Measurements from ENCODE around the gene TC2N.

The TC2N gene

GRCh38 chr14:91860238-91860637 is 7.1 kb downstream of the TC2N start:
- ATAC-seq, result no peak
- TF ChIP-seq ISL1 (CRISPR knock-in tag; IDR thresholded peaks at IDR 0.05), result no peak
- TF ChIP-seq GLIS3 (CRISPR knock-in tag; IDR thresholded peaks at IDR 0.05), result no peak
- no peak for TF ChIP-seq SNAI2 (CRISPR knock-in tag; IDR thresholded peaks at IDR 0.05)
- TF ChIP-seq BACH2 (CRISPR knock-in tag; IDR thresholded peaks at IDR 0.05; ENCODE audit: borderline replicate concordance), result no peak
- TF ChIP-seq ZFP30 (CRISPR knock-in tag; IDR thresholded peaks at IDR 0.05), result no peak
- no peak for TF ChIP-seq TSHZ2 (CRISPR knock-in tag; IDR thresholded peaks at IDR 0.05)
- TF ChIP-seq OSR1 (CRISPR knock-in tag; IDR thresholded peaks at IDR 0.05), result no peak
- no peak for TF ChIP-seq POU6F1 (CRISPR knock-in tag; IDR thresholded peaks at IDR 0.05; ENCODE audit: borderline replicate concordance, low read depth)
- TF ChIP-seq RARB (CRISPR knock-in tag; IDR thresholded peaks at IDR 0.05), result no peak
- TF ChIP-seq CSRNP3 (CRISPR knock-in tag; IDR thresholded peaks at IDR 0.05), result no peak

- TF ChIP-seq CREB5 (CRISPR knock-in tag; IDR thresholded peaks at IDR 0.05; ENCODE audit: low read depth) (no peak), TCF4 (CRISPR knock-in tag; IDR thresholded peaks at IDR 0.05; ENCODE audit: borderline replicate concordance) (no peak), ZFP3 (CRISPR knock-in tag; IDR thresholded peaks at IDR 0.05) (no peak), CSRNP3 (CRISPR knock-in tag; IDR thresholded peaks at IDR 0.05) (no peak), PATZ1 (CRISPR knock-in tag; IDR thresholded peaks at IDR 0.05; ENCODE audit: borderline replicate concordance) (no peak), CSDC2 (CRISPR knock-in tag; IDR thresholded peaks at IDR 0.05) (no peak), POU6F1 (CRISPR knock-in tag; IDR thresholded peaks at IDR 0.05; ENCODE audit: borderline replicate concordance, low read depth) (no peak), PPARA (CRISPR knock-in tag; IDR thresholded peaks at IDR 0.05; ENCODE audit: borderline replicate concordance) (no peak), ZC3H10 (CRISPR knock-in tag; IDR thresholded peaks at IDR 0.05) (no peak), GLIS3 (CRISPR knock-in tag; IDR thresholded peaks at IDR 0.05) (no peak), ESRRG (CRISPR knock-in tag; IDR thresholded peaks at IDR 0.05) (no peak), ZNF565 (CRISPR knock-in tag; conservative IDR thresholded peaks at IDR 0.05; ENCODE audit: low read depth) (no peak), RARB (CRISPR knock-in tag; IDR thresholded peaks at IDR 0.05) (no peak), ZNF70 (CRISPR knock-in tag; IDR thresholded peaks at IDR 0.05) (no peak), ARNTL (CRISPR knock-in tag; IDR thresholded peaks at IDR 0.05; ENCODE audit: borderline replicate concordance, low read depth) (no peak), ISL1 (CRISPR knock-in tag; IDR thresholded peaks at IDR 0.05) (no peak), TOX (CRISPR knock-in tag; IDR thresholded peaks at IDR 0.05; ENCODE audit: borderline replicate concordance) (no peak), OSR1 (CRISPR knock-in tag; IDR thresholded peaks at IDR 0.05) (no peak), BACH2 (CRISPR knock-in tag; IDR thresholded peaks at IDR 0.05; ENCODE audit: borderline replicate concordance) (no peak)
- peak; percentile 49 for ATAC-seq
These were observed 8.6 kb downstream of the TC2N start for GRCh38 chr14:91858536-91859275.

Measured in SK-N-SH treated with all-trans-retinoic acid at 6 μM for 48 hours (cell line).